GM18907 (cell line): ENCODE measurements around the gene SMYD4.
A peak's percentile ranks its signal among the peaks of the same experiment; 100 is the strongest.
"Not testable (repeated sequence)": the region's sequence is repeated elsewhere in the genome, so short reads cannot be mapped to it uniquely, and the experiment has no call there.

ENCODE experiments used
- ATAC-seq: cut with Tn5 transposase; IDR thresholded peaks from one replicate; pipeline ENCODE4 v1.9.1; 2021; ENCODE audit warnings: mild to moderate bottlenecking, moderate library complexity; ENCODE audit not compliant: unreplicated experiment

SMYD4 gene

GRCh38 chr17:1829216-1829591 is 498 bp downstream of the SMYD4 start:
- ATAC-seq = peak; percentile 19

- no peak for ATAC-seq
Measured at GRCh38 chr17:1820528-1821252, 9.0 kb downstream of the SMYD4 start.

GRCh38 chr17:1813088-1813487 is 16.6 kb downstream of the SMYD4 start:
- ATAC-seq = no peak

GRCh38 chr17:1810450-1811103 is 19.1 kb downstream of the SMYD4 start:
- ATAC-seq = no peak

GRCh38 chr17:1809815-1810214 is 19.9 kb downstream of the SMYD4 start:
- ATAC-seq = not testable (repeated sequence)

GRCh38 chr17:1808644-1809043 is 21.1 kb downstream of the SMYD4 start:
- no peak for ATAC-seq

- no peak for ATAC-seq
Measured at GRCh38 chr17:1807890-1808289, 21.8 kb downstream of the SMYD4 start.

GRCh38 chr17:1803280-1803679 is 26.4 kb downstream of the SMYD4 start:
- ATAC-seq = no peak

GRCh38 chr17:1802429-1802828 is 27.3 kb downstream of the SMYD4 start:
- ATAC-seq = no peak

- no peak for ATAC-seq
Measured at GRCh38 chr17:1800712-1801111, 29.0 kb downstream of the SMYD4 start.

GRCh38 chr17:1800240-1800639 is 29.5 kb downstream of the SMYD4 start:
- no peak for ATAC-seq

- not testable (repeated sequence) for ATAC-seq
Measured at GRCh38 chr17:1797846-1798245, 31.9 kb downstream of the SMYD4 start.

GRCh38 chr17:1797323-1797722 is 32.4 kb downstream of the SMYD4 start:
- no peak for ATAC-seq

- no peak for ATAC-seq
Measured at GRCh38 chr17:1796800-1797199, 32.9 kb downstream of the SMYD4 start.

GRCh38 chr17:1793447-1793806 is 36.3 kb downstream of the SMYD4 start:
- ATAC-seq = no peak

- no peak for ATAC-seq
Measured at GRCh38 chr17:1792495-1793446, 36.9 kb downstream of the SMYD4 start.

GRCh38 chr17:1789936-1790335 is 39.8 kb downstream of the SMYD4 start:
- no peak for ATAC-seq

- no peak for ATAC-seq
Measured at GRCh38 chr17:1787301-1787902, 42.3 kb downstream of the SMYD4 start.

GRCh38 chr17:1786708-1787107 is 43.0 kb downstream of the SMYD4 start:
- no peak for ATAC-seq

GRCh38 chr17:1785930-1786329 is 43.8 kb downstream of the SMYD4 start:
- no peak for ATAC-seq
